Endodermal cell (in vitro differentiated cells): ENCODE measurements around the gene CD2. TPM values are rescaled to one million over a fixed set of nuclear protein-coding genes. Genes with fewer than 3 reads are reported as not detected.

Source experiments
- DNase-seq: peaks from one replicate; pipeline ENCODE4 v3.0.0-alpha.2; 2017
- H3K27ac ChIP-seq: 2 replicates; pipeline ENCODE4 v1.5.1; 2013; ENCODE audit warnings: mild to moderate bottlenecking, low read depth, low read length, moderate library complexity
- H3K27me3 ChIP-seq: 2 replicates; pipeline ENCODE4 v1.6.1; 2013; ENCODE audit warnings: mild to moderate bottlenecking, low read length, moderate library complexity; ENCODE audit not compliant: insufficient read depth, control insufficient read depth, poor library complexity, severe bottlenecking
- H3K36me3 ChIP-seq: 2 replicates; pipeline ENCODE4 v1.7.0; 2013; ENCODE audit warnings: mild to moderate bottlenecking, low read length, moderate library complexity; ENCODE audit not compliant: control insufficient read depth, insufficient read depth
- H3K4me1 ChIP-seq: one replicate; pipeline ENCODE4 v1.7.0; 2013; ENCODE audit warnings: low read length; ENCODE audit not compliant: control insufficient read depth, insufficient read depth
- H3K4me3 ChIP-seq: 2 replicates; pipeline ENCODE4 v1.5.1; 2013; ENCODE audit warnings: mild to moderate bottlenecking, low read length, moderate library complexity
- H3K9ac ChIP-seq: 2 replicates; pipeline ENCODE4 v1.6.1; 2013; ENCODE audit warnings: mild to moderate bottlenecking, low read length, moderate library complexity; ENCODE audit not compliant: poor library complexity, severe bottlenecking; ENCODE audit errors: extremely low read depth
- H3K9me3 ChIP-seq: 2 replicates; pipeline ENCODE4 v1.6.1; 2013; ENCODE audit warnings: mild to moderate bottlenecking, low read length, moderate library complexity; ENCODE audit not compliant: control insufficient read depth
- H3K27ac Mint-ChIP-seq: 2 replicates; pipeline ENCODE4 v1.8.0; 2020; ENCODE audit warnings: mixed read lengths
- H3K27me3 Mint-ChIP-seq: 2 replicates; pipeline ENCODE4 v1.8.0; 2021; ENCODE audit warnings: mild to moderate bottlenecking, mixed read lengths; ENCODE audit not compliant: insufficient read depth
- H3K36me3 Mint-ChIP-seq: 2 replicates; pipeline ENCODE4 v1.8.0; 2020; ENCODE audit warnings: low read depth, mixed read lengths
- H3K4me1 Mint-ChIP-seq: 2 replicates; pipeline ENCODE4 v1.8.0; 2020; ENCODE audit warnings: mixed read lengths
- H3K4me3 Mint-ChIP-seq: 2 replicates; pipeline ENCODE4 v1.8.0; 2020; ENCODE audit warnings: mild to moderate bottlenecking, moderate library complexity, mixed read lengths
- H3K9me3 Mint-ChIP-seq: 2 replicates; pipeline ENCODE4 v1.8.0; 2020; ENCODE audit warnings: mild to moderate bottlenecking, mixed read lengths
- WGBS, 2 experiments: methylation state at CpG; one replicate each; pipeline versions ENCODE4 v1.1.5 to v1.1.7; 2013; ENCODE audit warnings: missing lambda C conversion rate in 2 of 2, mixed read lengths in 1 of 2; ENCODE audit not compliant: insufficient coverage in 1 of 2, insufficient read length in 1 of 2; 5-methylcytosine and 5-hydroxymethylcytosine counted together
- total RNA-seq, 2 donors: library from RNA; stranded (reverse); fragmentation: NEBNext Ultra II Directional in 1 of 2; extraction: Animal tissue kit (Norgen Biotek cat#: 25700) in 1 of 2; gene quantifications; 2 replicates in 1 of 2; 3 replicates in 1 of 2; pipeline ENCODE4 v1.2.1, GENCODE V29; 2021
- TF ChIP-seq, protein P1 (sequence below): fragments of 200-600 bp; sonication (generic); conservative IDR thresholded peaks from 2 replicates; pipeline ENCODE4 v1.5.0; 2021; ENCODE audit warnings: antibody characterized with exemption, mild to moderate bottlenecking

The CD2 gene
- total RNA-seq, 2 donors from 2014 or later, result not detected

GRCh38 chr1:116731439-116731838, 22.8 kb upstream of the CD2 start:
- Histone ChIP-seq H3K27me3 (no peaks in the 10 kb centered on the region), H3K4me3 (no peak overlapping the region), H3K36me3 (no peaks in the 10 kb centered on the region), H3K27ac (no peak overlapping the region), H3K4me1 (no peaks in the 10 kb centered on the region), H3K9ac (no peak overlapping the region), H3K9me3 (no peaks in the 10 kb centered on the region)
- no peak overlapping the region for H3K4me3 Mint-ChIP-seq
- TF ChIP-seq, protein P1, sequence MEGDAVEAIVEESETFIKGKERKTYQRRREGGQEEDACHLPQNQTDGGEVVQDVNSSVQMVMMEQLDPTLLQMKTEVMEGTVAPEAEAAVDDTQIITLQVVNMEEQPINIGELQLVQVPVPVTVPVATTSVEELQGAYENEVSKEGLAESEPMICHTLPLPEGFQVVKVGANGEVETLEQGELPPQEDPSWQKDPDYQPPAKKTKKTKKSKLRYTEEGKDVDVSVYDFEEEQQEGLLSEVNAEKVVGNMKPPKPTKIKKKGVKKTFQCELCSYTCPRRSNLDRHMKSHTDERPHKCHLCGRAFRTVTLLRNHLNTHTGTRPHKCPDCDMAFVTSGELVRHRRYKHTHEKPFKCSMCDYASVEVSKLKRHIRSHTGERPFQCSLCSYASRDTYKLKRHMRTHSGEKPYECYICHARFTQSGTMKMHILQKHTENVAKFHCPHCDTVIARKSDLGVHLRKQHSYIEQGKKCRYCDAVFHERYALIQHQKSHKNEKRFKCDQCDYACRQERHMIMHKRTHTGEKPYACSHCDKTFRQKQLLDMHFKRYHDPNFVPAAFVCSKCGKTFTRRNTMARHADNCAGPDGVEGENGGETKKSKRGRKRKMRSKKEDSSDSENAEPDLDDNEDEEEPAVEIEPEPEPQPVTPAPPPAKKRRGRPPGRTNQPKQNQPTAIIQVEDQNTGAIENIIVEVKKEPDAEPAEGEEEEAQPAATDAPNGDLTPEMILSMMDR, result no peak
- H3K27me3 Mint-ChIP-seq, result no peaks in the 10 kb centered on the region
- no peak for DNase-seq
- no peaks in the 10 kb centered on the region for H3K36me3 Mint-ChIP-seq
- no peak overlapping the region for H3K27ac Mint-ChIP-seq
- H3K4me1 Mint-ChIP-seq, result no peaks in the 10 kb centered on the region
- H3K9me3 Mint-ChIP-seq, result no peaks in the 10 kb centered on the region

DNA sequence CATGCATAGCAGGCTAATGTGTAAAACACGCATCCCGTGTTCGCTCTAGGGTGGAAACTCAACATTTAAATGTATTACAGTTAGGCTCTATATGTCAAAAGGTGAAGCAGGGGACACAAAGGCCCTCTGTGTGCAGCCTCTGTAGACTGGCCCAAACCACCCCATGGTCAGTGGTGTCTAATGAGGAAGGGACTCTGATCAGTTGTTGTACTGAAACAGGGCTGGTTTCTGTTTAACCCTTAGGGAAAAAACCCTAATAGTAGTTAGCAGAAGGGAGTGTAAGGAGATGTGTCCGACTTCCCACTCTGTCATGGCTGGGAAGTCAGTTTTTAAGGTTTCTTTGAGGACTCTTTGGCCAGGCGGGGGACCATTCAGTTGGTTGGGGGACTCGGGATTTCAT, 21.5 kb upstream of the CD2 start:
- DNase-seq, result no peak
- no peaks in the 10 kb centered on the region for H3K36me3 Mint-ChIP-seq
- no peak overlapping the region for H3K27ac Mint-ChIP-seq

DNA sequence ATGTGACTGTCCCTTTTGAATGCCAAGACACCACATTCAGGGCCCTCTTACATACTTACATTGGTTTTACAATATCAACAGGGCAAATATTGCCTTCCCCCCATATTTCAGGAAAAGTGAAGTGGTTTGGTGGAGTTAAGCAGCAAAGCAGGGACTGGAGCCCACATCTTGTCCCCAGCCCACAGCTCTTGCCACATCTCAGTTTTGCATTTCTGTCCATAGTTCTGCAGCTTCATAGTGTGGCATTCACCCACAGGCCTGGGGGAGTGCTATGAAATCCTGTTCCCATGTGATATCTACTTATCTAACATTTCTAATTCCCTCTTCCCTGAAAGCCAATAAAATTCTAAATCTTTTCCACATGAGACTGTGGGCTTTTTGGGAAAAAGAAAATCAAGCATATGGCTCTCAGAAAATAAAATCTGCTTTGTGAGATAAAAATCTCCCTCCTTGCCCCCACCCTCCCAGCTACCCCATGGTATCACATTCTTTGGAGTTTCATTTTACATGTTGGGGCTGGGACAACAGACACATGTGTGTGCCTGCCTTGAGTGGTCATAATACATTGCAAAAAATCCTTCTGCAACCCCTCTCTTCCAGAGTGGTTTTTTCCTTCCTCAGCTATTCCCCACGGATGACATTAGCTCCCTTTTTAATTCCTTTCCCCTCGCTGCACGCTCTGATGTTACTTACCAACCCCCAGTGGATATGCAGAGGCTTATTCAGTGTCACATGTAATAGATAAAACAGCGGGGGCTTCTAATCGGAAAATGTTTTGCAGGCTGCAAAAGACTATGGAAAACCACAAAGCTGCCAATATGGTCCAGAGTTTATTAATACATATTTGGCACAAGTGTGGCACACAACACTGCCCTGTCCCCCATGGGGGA, 20.5 kb upstream of the CD2 start:
- H3K9ac ChIP-seq, result no peak overlapping the region
- no peak for DNase-seq
- TF ChIP-seq, protein P1, result no peak
- H3K4me1 Mint-ChIP-seq, result no peaks in the 10 kb centered on the region
- no peak overlapping the region for H3K27ac Mint-ChIP-seq
- no peaks in the 10 kb centered on the region for H3K4me1 ChIP-seq
- H3K36me3 Mint-ChIP-seq, result no peaks in the 10 kb centered on the region
- H3K9me3 ChIP-seq, result no peaks in the 10 kb centered on the region
- H3K4me3 ChIP-seq, result no peak overlapping the region
- H3K27me3 Mint-ChIP-seq, result no peaks in the 10 kb centered on the region
- no peaks in the 10 kb centered on the region for H3K27me3 ChIP-seq
- 88 to 96% methylated on average over 5 of the region's 5 CpGs for WGBS, 2 experiments
- no peaks in the 10 kb centered on the region for H3K36me3 ChIP-seq
- H3K4me3 Mint-ChIP-seq, result no peak overlapping the region
- no peaks in the 10 kb centered on the region for H3K9me3 Mint-ChIP-seq
- no peak overlapping the region for H3K27ac ChIP-seq

More for the DNA sequence above, 21.5 kb upstream of the CD2 start:
- WGBS, 2 experiments, result 94 to 100% methylated on average over 3 to 6 of the region's 6 CpGs
- Mint-ChIP-seq H3K4me1 (no peaks in the 10 kb centered on the region), H3K9me3 (no peaks in the 10 kb centered on the region), H3K4me3 (no peak overlapping the region), H3K27me3 (no peaks in the 10 kb centered on the region)
- H3K4me3 ChIP-seq, result no peak overlapping the region
- no peak overlapping the region for H3K27ac ChIP-seq
- no peaks in the 10 kb centered on the region for H3K4me1 ChIP-seq
- TF ChIP-seq, protein P1, result no peak
- H3K36me3 ChIP-seq, result no peaks in the 10 kb centered on the region
- no peaks in the 10 kb centered on the region for H3K9me3 ChIP-seq
- H3K9ac ChIP-seq, result no peak overlapping the region
- no peaks in the 10 kb centered on the region for H3K27me3 ChIP-seq
